ENCODE results near the gene USP30. TPM values are rescaled to one million over a fixed set of nuclear protein-coding genes. Genes with fewer than 3 reads are reported as not detected.

USP30 gene
- total and polyA plus RNA-seq, 2 donors: 6.0 to 9.1 TPM

DNA sequence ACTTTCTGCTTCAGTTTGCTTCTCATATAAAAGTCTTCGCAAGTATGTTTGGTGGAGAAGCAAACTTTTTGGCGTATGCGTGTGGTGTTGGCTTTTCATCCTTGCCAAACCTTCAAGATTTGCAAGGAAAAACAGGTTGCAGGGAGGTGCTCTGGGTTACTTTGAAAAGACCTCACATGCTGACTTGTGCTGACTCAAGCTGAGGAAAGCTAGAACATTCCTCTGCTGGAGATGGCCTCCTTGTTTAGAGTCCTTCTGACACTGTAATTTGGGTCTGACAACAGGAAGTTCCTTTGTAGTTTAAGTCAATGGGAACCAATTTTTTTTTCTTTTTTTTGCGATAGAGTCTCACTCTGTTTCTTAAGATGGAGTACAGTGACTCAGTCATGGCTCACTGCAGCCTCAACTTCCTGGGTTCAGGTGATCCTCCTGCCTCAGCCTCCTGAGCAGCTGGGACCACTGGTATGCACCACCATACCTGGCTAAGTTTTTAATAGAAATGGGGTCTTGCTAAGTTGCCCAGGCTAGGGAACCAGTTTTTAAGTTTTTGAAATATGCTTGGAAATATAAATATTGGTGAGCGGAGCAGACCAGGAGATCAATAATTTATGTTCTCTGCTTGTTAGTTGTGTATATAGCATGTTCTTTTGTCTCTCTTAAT, 61.4 kb downstream of the USP30 start:
- Histone ChIP-seq H3K4me1 (ENCODE audit: control insufficient read depth in 2 of 2, insufficient read depth in 2 of 2, low read length in 2 of 2) (peaks cover 0 to 10% of the 10 kb centered on the region in 2 donors), H3K36me3 (ENCODE audit: control insufficient read depth in 2 of 2, insufficient read depth in 2 of 2, low read length in 1 of 2) (peaks cover 0 to 8% of the 10 kb centered on the region in 2 donors), H3K9me3 (ENCODE audit: control insufficient read depth in 2 of 2, insufficient read depth in 1 of 2, low read length in 1 of 2) (no peaks in the 10 kb centered on the region), H3K27ac (ENCODE audit: low read depth in 1 of 2, low read length in 1 of 2) (no peak overlapping the region), H3K4me3 (ENCODE audit: low read length in 2 of 2) (no peak overlapping the region), H3K27me3 (ENCODE audit: control insufficient read depth in 2 of 2, insufficient read depth in 1 of 2, low read length in 1 of 2) (no peaks in the 10 kb centered on the region)
- WGBS: 99% methylated on average over 5 of the region's 5 CpGs
- no peak for DNase-seq (ENCODE audit: low read depth in 6 of 9, low spot score in 9 of 9)

DNA sequence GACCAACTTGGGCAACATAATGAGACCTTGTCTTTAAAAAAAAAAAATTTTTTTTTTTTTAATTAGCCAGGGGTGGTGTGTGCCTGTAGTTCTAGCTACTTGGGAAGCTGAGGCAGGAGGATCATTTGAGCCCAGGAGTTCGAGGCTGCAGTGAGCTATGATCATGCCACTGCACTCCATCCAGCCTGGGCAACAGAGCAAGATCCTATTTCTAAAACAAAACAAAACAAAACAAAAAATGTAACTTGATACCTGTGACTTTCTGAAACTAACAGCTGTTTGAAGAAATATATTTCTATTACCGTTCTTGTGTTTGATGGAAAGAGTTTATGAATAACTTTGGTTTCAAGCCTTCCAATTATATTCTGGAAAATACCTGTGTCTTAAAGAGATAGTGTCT, 62.3 kb downstream of the USP30 start:
- H3K4me3 ChIP-seq (ENCODE audit: low read length in 2 of 2): no peak overlapping the region
- no peaks in the 10 kb centered on the region for H3K27me3 ChIP-seq (ENCODE audit: control insufficient read depth in 2 of 2, insufficient read depth in 1 of 2, low read length in 1 of 2)
- H3K36me3 ChIP-seq (ENCODE audit: control insufficient read depth in 2 of 2, insufficient read depth in 2 of 2, low read length in 1 of 2): peaks cover 0 to 7% of the 10 kb centered on the region in 2 donors
- DNase-seq (ENCODE audit: low read depth in 6 of 9, low spot score in 9 of 9): no peak
- peaks cover 0 to 10% of the 10 kb centered on the region in 2 donors for H3K4me1 ChIP-seq (ENCODE audit: control insufficient read depth in 2 of 2, insufficient read depth in 2 of 2, low read length in 2 of 2)
- H3K9me3 ChIP-seq (ENCODE audit: control insufficient read depth in 2 of 2, insufficient read depth in 1 of 2, low read length in 1 of 2): no peaks in the 10 kb centered on the region
- no peak overlapping the region for H3K27ac ChIP-seq (ENCODE audit: low read depth in 1 of 2, low read length in 1 of 2)
- 91% methylated on average over 2 of the region's 2 CpGs for WGBS

DNA sequence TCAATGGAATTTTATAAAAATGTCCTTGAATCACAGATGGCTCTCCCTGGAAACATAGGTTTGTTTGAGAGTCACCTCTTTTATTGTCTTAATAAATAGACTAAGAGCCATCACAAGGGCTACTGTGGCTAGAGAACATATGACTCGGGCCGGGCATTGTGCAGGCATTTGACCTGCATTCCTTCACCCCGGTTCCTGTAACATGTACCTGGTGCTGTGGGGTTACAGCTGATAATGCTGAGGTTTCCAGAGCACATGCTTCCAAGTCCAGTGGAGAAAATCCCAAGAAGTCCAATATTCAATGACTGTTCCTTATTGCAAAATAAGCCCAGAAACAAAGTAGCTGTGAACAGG, 63.0 kb downstream of the USP30 start:
- no peaks in the 10 kb centered on the region for H3K9me3 ChIP-seq (ENCODE audit: control insufficient read depth in 2 of 2, insufficient read depth in 1 of 2, low read length in 1 of 2)
- H3K27me3 ChIP-seq (ENCODE audit: control insufficient read depth in 2 of 2, insufficient read depth in 1 of 2, low read length in 1 of 2): no peaks in the 10 kb centered on the region
- peaks cover 0 to 10% of the 10 kb centered on the region in 2 donors for H3K4me1 ChIP-seq (ENCODE audit: control insufficient read depth in 2 of 2, insufficient read depth in 2 of 2, low read length in 2 of 2)
- no peak overlapping the region for H3K4me3 ChIP-seq (ENCODE audit: low read length in 2 of 2)
- 95% methylated on average over 3 of the region's 3 CpGs for WGBS
- peaks cover 0 to 2% of the 10 kb centered on the region in 2 donors for H3K36me3 ChIP-seq (ENCODE audit: control insufficient read depth in 2 of 2, insufficient read depth in 2 of 2, low read length in 1 of 2)
- H3K27ac ChIP-seq (ENCODE audit: low read depth in 1 of 2, low read length in 1 of 2): no peak overlapping the region
- no peak for DNase-seq (ENCODE audit: low read depth in 6 of 9, low spot score in 9 of 9)

DNA sequence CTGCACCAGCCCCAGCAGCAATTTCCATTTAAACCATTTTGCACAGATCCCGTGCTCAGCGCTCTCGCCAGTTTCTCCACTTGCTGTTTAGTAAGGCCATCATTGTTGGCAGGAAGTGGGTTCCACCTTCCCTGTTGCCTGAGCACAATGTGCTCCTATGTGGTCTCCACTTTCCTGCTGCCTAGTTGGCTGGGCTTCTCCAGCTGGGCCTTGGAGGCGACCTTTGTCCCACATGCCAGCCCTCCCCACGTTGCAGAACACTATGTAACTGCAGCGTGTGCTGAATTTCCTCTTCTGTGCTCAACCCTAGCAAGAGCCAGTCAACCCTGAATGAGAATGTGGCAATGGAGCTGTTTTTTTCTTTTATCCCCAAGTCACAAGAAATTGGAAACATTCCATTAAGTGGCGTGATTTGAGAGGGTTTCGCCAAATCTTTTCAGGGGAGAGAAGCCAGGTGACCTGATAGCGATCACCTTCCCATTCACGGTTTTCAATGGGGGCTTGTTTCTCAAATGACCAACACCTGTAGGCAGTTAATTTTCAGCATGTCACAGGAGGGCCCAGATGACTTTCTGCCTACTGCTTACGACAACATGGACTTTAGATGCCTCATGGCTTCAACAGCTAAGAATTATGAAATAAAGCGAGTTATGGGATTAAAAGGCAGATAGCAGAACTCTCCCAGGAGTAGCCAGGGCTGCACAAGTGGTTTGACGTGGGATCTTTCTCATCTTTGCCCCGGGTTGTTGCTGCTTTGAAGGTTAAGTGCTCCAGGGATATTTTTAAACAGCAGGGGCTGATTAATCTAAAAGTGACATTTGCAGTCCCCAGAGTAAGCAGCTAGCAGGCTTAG, 63.6 kb downstream of the USP30 start, which contains the start of gene ACACB:
Gene ACACB (plus strand): TSS at position 830 of the 853 bp plus-strand sequence. CDS start 22,819 bp downstream, outside the sequence.
- Histone ChIP-seq H3K27me3 (ENCODE audit: control insufficient read depth in 2 of 2, insufficient read depth in 1 of 2, low read length in 1 of 2) (no peaks in the 10 kb centered on the region), H3K4me1 (ENCODE audit: control insufficient read depth in 2 of 2, insufficient read depth in 2 of 2, low read length in 2 of 2) (peaks cover 0 to 8% of the 10 kb centered on the region in 2 donors), H3K4me3 (ENCODE audit: low read length in 2 of 2) (no peak within 1 kb of the TSS), H3K27ac (ENCODE audit: low read depth in 1 of 2, low read length in 1 of 2) (no peak within 1 kb of the TSS), H3K9me3 (ENCODE audit: control insufficient read depth in 2 of 2, insufficient read depth in 1 of 2, low read length in 1 of 2) (no peaks in the 10 kb centered on the region), H3K36me3 (ENCODE audit: control insufficient read depth in 2 of 2, insufficient read depth in 2 of 2, low read length in 1 of 2) (peaks cover 0 to under 1% of the 10 kb centered on the region in 2 donors)
- no peak for DNase-seq (ENCODE audit: low read depth in 6 of 9, low spot score in 9 of 9)
- WGBS: 64% methylated on average over 14 of the region's 14 CpGs

DNA sequence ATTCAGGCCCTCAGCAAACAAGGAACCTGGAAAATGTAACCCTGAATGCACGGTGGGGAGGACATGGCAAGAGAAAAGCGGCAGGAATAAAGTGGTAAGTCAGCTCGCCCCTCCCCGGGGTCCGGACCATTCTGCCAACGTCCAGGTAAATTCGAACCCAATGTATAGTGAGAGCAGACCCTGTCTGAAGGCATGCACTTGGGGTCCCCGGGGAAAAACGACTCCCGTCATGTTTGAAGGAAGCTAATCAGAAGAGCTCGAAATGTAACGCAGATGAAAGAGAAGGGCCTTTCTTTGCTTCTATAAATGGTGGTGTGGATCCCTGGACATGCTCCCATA, 64.2 kb downstream of the USP30 start:
- Histone ChIP-seq H3K4me3 (ENCODE audit: low read length in 2 of 2) (no peak overlapping the region), H3K27me3 (ENCODE audit: control insufficient read depth in 2 of 2, insufficient read depth in 1 of 2, low read length in 1 of 2) (no peaks in the 10 kb centered on the region), H3K9me3 (ENCODE audit: control insufficient read depth in 2 of 2, insufficient read depth in 1 of 2, low read length in 1 of 2) (no peaks in the 10 kb centered on the region), H3K27ac (ENCODE audit: low read depth in 1 of 2, low read length in 1 of 2) (no peak overlapping the region), H3K36me3 (ENCODE audit: control insufficient read depth in 2 of 2, insufficient read depth in 2 of 2, low read length in 1 of 2) (no peaks in the 10 kb centered on the region), H3K4me1 (ENCODE audit: control insufficient read depth in 2 of 2, insufficient read depth in 2 of 2, low read length in 2 of 2) (peaks cover 0 to 8% of the 10 kb centered on the region in 2 donors)
- no peak for DNase-seq (ENCODE audit: low read depth in 6 of 9, low spot score in 9 of 9)
- 96% methylated on average over 12 of the region's 12 CpGs for WGBS

DNA sequence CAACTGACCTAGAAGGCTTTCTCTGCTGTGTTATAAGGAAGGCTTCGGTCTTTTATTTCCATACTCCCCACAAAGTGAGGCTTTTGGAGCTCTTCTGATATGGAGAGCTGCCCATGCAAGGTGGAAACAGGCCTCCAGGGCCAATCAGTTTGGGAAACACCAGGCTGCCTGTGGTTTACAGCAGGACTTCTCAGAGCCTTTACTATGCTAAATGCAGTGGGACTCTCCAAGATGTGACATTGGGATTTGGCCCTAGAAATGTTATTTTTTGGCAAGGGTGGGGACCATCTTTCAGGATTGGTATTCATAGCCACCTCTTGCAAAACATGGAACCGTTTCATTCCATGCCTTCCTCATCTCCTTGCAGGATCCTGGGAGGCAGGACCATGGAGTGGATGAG, 67.7 kb downstream of the USP30 start:
- DNase-seq (ENCODE audit: low read depth in 6 of 9, low spot score in 9 of 9): no peak
- H3K4me3 ChIP-seq (ENCODE audit: low read length in 2 of 2): no peak overlapping the region
- H3K27ac ChIP-seq (ENCODE audit: low read depth in 1 of 2, low read length in 1 of 2): no peak overlapping the region
- no peaks in the 10 kb centered on the region for H3K27me3 ChIP-seq (ENCODE audit: control insufficient read depth in 2 of 2, insufficient read depth in 1 of 2, low read length in 1 of 2)
- peaks cover 0 to 6% of the 10 kb centered on the region in 2 donors for H3K4me1 ChIP-seq (ENCODE audit: control insufficient read depth in 2 of 2, insufficient read depth in 2 of 2, low read length in 2 of 2)
- H3K36me3 ChIP-seq (ENCODE audit: control insufficient read depth in 2 of 2, insufficient read depth in 2 of 2, low read length in 1 of 2): no peaks in the 10 kb centered on the region
- 94% methylated on average over 2 of the region's 2 CpGs for WGBS
- no peaks in the 10 kb centered on the region for H3K9me3 ChIP-seq (ENCODE audit: control insufficient read depth in 2 of 2, insufficient read depth in 1 of 2, low read length in 1 of 2)

DNA sequence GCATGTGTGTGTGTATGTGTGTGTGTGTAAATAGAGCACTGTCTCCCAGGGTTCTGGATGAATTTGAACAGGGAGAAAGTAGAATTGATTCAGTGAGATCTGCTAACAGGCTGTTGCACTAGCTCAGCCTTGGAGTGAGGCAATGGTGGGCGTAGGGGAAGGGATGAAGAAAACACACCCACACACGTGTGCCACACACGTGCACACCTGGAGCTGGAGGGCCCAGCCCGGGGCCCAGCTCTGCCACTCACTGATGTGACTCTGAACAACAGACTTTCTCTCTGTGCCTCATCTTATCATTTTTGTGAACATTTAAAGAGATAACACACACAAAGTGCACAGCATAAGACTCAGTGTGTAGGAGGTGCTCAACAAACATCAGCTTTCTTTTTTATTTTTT, 68.2 kb downstream of the USP30 start:
- Histone ChIP-seq H3K4me3 (ENCODE audit: low read length in 2 of 2) (no peak overlapping the region), H3K27ac (ENCODE audit: low read depth in 1 of 2, low read length in 1 of 2) (no peak overlapping the region), H3K36me3 (ENCODE audit: control insufficient read depth in 2 of 2, insufficient read depth in 2 of 2, low read length in 1 of 2) (no peaks in the 10 kb centered on the region), H3K4me1 (ENCODE audit: control insufficient read depth in 2 of 2, insufficient read depth in 2 of 2, low read length in 2 of 2) (peaks cover 0 to 6% of the 10 kb centered on the region in 2 donors), H3K9me3 (ENCODE audit: control insufficient read depth in 2 of 2, insufficient read depth in 1 of 2, low read length in 1 of 2) (no peaks in the 10 kb centered on the region), H3K27me3 (ENCODE audit: control insufficient read depth in 2 of 2, insufficient read depth in 1 of 2, low read length in 1 of 2) (no peaks in the 10 kb centered on the region)
- 94% methylated on average over 4 of the region's 4 CpGs for WGBS
- DNase-seq (ENCODE audit: low read depth in 6 of 9, low spot score in 9 of 9): no peak

DNA sequence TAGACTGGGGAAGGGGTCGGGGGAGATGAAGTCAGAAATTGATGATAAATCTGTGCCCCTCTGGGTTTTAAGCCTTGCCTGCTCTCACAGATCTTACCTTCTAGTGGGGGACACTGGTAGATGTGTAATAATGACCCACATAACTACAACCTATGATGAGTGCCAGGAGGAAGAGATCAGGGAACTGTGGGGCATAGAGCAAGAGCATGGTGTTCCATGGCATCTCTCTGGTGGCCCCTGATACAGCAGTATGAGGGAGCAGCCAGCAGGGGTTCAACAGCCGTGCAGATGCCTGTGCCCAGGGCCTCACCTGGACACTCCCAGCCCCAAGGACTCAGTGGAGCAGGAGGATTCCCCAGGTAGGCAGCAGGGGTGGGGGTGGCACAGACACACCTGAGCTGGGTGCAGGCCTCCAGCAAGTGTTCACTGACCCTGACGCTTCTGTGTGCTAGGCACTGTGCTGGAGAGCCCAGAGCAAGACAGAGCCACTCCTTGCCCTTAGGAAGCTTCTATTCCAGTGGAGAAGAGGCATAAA, 69.0 kb downstream of the USP30 start:
- Histone ChIP-seq H3K36me3 (ENCODE audit: control insufficient read depth in 2 of 2, insufficient read depth in 2 of 2, low read length in 1 of 2) (no peaks in the 10 kb centered on the region), H3K4me3 (ENCODE audit: low read length in 2 of 2) (no peak overlapping the region), H3K9me3 (ENCODE audit: control insufficient read depth in 2 of 2, insufficient read depth in 1 of 2, low read length in 1 of 2) (no peaks in the 10 kb centered on the region), H3K4me1 (ENCODE audit: control insufficient read depth in 2 of 2, insufficient read depth in 2 of 2, low read length in 2 of 2) (no peaks in the 10 kb centered on the region), H3K27me3 (ENCODE audit: control insufficient read depth in 2 of 2, insufficient read depth in 1 of 2, low read length in 1 of 2) (no peaks in the 10 kb centered on the region), H3K27ac (ENCODE audit: low read depth in 1 of 2, low read length in 1 of 2) (no peak overlapping the region)
- no peak for DNase-seq (ENCODE audit: low read depth in 6 of 9, low spot score in 9 of 9)
- 97% methylated on average over 3 of the region's 3 CpGs for WGBS
